ENCODE measurements around the gene TMEM219.

Gene TMEM219

GRCh38 chr16:30007378-30007895, 45.6 kb downstream of the TMEM219 start:
- Histone ChIP-seq H3K27me3 (ENCODE audit: insufficient read depth, low read length) (peaks cover 4% of the 10 kb centered on the region), H3K4me2 (ENCODE audit: low read length) (no peak overlapping the region), H3K9ac (ENCODE audit: low read length) (no peak overlapping the region), H3K79me2 (ENCODE audit: insufficient read depth, low read length) (no peaks in the 10 kb centered on the region), H4K20me1 (ENCODE audit: insufficient read depth, low read length) (no peaks in the 10 kb centered on the region), H2AFZ (ENCODE audit: low read length) (no peak overlapping the region), H3K4me3 (ENCODE audit: low read depth, low read length, poor library complexity, severe bottlenecking) (no peak overlapping the region), H3K36me3 (ENCODE audit: insufficient read depth, low read length) (peaks cover 17% of the 10 kb centered on the region), H3K27ac (ENCODE audit: low read depth, low read length, poor library complexity, severe bottlenecking) (no peak overlapping the region), H3K9me3 (ENCODE audit: low read length) (no peaks in the 10 kb centered on the region), H3K9me2 (ENCODE audit: low read depth, low read length) (no peaks in the 10 kb centered on the region), H3F3A (ENCODE audit: insufficient read depth, low read length) (no peaks in the 10 kb centered on the region), H3K4me1 (ENCODE audit: insufficient read depth, low read length, severe bottlenecking) (no peaks in the 10 kb centered on the region)
- TF ChIP-seq, protein P1, sequence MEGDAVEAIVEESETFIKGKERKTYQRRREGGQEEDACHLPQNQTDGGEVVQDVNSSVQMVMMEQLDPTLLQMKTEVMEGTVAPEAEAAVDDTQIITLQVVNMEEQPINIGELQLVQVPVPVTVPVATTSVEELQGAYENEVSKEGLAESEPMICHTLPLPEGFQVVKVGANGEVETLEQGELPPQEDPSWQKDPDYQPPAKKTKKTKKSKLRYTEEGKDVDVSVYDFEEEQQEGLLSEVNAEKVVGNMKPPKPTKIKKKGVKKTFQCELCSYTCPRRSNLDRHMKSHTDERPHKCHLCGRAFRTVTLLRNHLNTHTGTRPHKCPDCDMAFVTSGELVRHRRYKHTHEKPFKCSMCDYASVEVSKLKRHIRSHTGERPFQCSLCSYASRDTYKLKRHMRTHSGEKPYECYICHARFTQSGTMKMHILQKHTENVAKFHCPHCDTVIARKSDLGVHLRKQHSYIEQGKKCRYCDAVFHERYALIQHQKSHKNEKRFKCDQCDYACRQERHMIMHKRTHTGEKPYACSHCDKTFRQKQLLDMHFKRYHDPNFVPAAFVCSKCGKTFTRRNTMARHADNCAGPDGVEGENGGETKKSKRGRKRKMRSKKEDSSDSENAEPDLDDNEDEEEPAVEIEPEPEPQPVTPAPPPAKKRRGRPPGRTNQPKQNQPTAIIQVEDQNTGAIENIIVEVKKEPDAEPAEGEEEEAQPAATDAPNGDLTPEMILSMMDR (IDR thresholded peaks at IDR 0.05; ENCODE audit: low read length) = no peak
- TF ChIP-seq EZH2 (IDR thresholded peaks at IDR 0.05; ENCODE audit: borderline replicate concordance, low read length) = no peak

DNA sequence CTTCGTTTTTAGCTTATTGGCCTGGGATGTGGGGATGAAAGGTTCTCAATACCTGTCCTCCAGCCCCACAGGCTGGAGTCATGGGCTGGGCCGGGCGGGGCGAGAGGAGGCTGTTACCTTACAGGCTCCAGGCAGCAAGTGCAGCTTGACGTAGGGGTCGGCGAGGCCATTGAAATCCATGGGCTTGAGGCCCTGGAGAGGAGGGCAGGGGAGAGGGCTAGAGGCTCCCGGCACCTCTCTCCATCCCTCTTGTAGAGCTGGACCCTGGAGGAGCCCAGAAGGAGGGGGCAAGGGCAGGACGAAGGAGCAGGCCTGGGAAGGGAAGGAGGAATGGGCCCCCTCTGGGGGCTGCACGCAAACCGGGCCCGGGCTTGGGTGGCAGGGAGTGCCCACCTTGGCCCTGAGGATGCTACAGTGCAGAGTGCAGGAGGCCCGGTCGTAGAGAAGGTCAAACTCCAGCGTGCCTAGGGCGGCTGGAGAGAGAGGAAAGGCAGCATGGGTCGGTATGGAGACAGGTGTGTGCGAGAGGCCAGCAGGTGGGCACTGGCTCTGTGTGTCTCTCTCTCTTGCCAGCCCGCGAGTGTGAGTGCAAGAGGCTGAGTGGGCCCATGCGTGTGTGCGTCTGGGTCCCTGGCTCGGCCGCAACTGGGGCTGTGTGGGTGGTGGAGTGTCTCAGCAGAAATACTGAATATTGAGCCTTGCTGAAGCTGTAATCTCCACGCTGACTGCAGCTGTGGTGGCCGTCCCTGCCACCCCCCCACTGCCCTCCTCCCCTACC, 47.4 kb downstream of the TMEM219 start:
- Histone ChIP-seq H3K9ac (ENCODE audit: low read length) (no peak overlapping the region), H3K27me3 (ENCODE audit: insufficient read depth, low read length) (peaks cover 4% of the 10 kb centered on the region), H3K4me3 (ENCODE audit: low read depth, low read length, poor library complexity, severe bottlenecking) (no peak overlapping the region)

DNA sequence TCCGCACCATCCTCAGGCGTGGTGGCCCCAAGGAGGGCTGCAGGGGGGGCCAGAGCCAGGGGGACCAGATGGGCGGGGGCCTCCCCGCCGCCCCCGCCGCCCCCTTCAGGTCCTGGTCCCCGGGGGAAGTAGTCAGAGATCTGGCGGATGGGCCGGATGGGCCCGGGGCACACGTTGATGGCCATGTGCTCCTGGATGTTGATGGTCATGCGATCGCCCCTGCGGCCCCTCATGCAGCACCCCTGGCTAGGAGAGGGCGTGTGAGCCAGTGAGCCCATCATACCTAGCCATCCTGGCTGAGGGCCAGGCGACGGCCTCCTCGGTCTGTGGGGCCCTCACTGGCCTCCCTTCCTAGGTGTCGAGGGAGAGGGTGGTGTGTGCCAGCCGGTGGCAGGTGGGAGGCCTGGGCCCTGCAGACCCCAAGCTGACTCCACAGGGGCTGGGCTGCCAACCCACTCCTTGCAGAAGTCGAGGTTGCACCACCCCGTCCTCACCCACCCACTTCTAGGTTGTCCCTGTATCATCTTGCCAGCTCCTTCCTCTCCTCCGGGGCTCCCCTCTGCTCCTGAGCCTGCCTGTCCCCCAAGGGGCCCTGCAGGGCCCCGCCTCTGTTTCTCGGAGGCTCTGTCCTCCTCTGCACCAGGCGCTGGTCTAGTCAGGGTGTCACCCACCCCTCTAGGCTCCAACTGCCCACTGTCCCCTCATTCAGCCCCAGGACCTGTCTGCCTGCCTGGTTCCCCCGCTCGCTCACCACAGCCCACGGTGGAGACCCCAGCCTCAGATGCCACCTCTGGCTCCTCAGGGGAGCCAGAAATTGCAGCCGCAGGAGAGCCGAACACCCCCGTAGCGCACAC, 48.3 kb downstream of the TMEM219 start:
- H3F3A ChIP-seq (ENCODE audit: insufficient read depth, low read length) = no peaks in the 10 kb centered on the region
- peaks cover 9% of the 10 kb centered on the region for H3K36me3 ChIP-seq (ENCODE audit: insufficient read depth, low read length)
- no peaks in the 10 kb centered on the region for H3K4me1 ChIP-seq (ENCODE audit: insufficient read depth, low read length, severe bottlenecking)
- peak overlapping the region; percentile 37; the same call in 1 of the 2 replicates for H3K4me2 ChIP-seq (ENCODE audit: low read length)
- no peaks in the 10 kb centered on the region for H3K9me3 ChIP-seq (ENCODE audit: low read length)
- H3K9ac ChIP-seq (ENCODE audit: low read length) = no peak overlapping the region
- TF ChIP-seq, protein P1 (IDR thresholded peaks at IDR 0.05; ENCODE audit: low read length) = no peak
- TF ChIP-seq EZH2 (IDR thresholded peaks at IDR 0.05; ENCODE audit: borderline replicate concordance, low read length) = no peak
- peak overlapping the region; percentile 42 for H3K4me3 ChIP-seq (ENCODE audit: low read depth, low read length, poor library complexity, severe bottlenecking)
- peaks cover 4% of the 10 kb centered on the region for H3K27me3 ChIP-seq (ENCODE audit: insufficient read depth, low read length)
- no peaks in the 10 kb centered on the region for H4K20me1 ChIP-seq (ENCODE audit: insufficient read depth, low read length)
- H3K79me2 ChIP-seq (ENCODE audit: insufficient read depth, low read length) = no peaks in the 10 kb centered on the region
- no peak overlapping the region for H3K27ac ChIP-seq (ENCODE audit: low read depth, low read length, poor library complexity, severe bottlenecking)
- no peaks in the 10 kb centered on the region for H3K9me2 ChIP-seq (ENCODE audit: low read depth, low read length)
- H2AFZ ChIP-seq (ENCODE audit: low read length) = no peak overlapping the region

More for the DNA sequence above, 47.4 kb downstream of the TMEM219 start:
- no peaks in the 10 kb centered on the region for H3F3A ChIP-seq (ENCODE audit: insufficient read depth, low read length)
- no peak overlapping the region for H2AFZ ChIP-seq (ENCODE audit: low read length)
- no peak overlapping the region for H3K27ac ChIP-seq (ENCODE audit: low read depth, low read length, poor library complexity, severe bottlenecking)
- H3K4me1 ChIP-seq (ENCODE audit: insufficient read depth, low read length, severe bottlenecking) = no peaks in the 10 kb centered on the region
- no peaks in the 10 kb centered on the region for H3K9me3 ChIP-seq (ENCODE audit: low read length)
- no peaks in the 10 kb centered on the region for H3K9me2 ChIP-seq (ENCODE audit: low read depth, low read length)
- no peaks in the 10 kb centered on the region for H4K20me1 ChIP-seq (ENCODE audit: insufficient read depth, low read length)
- peaks cover 9% of the 10 kb centered on the region for H3K36me3 ChIP-seq (ENCODE audit: insufficient read depth, low read length)
- H3K79me2 ChIP-seq (ENCODE audit: insufficient read depth, low read length) = no peaks in the 10 kb centered on the region
- TF ChIP-seq EZH2 (IDR thresholded peaks at IDR 0.05; ENCODE audit: borderline replicate concordance, low read length) = no peak
- TF ChIP-seq, protein P1 (IDR thresholded peaks at IDR 0.05; ENCODE audit: low read length) = no peak
- no peak overlapping the region for H3K4me2 ChIP-seq (ENCODE audit: low read length)
